Endothelial cell (in vitro differentiated cells): ENCODE results near the gene GNA12. TPM values are rescaled to one million over a fixed set of nuclear protein-coding genes. Genes with fewer than 3 reads are reported as not detected.
"Not testable (repeated sequence)": the region's sequence is repeated elsewhere in the genome, so short reads cannot be mapped to it uniquely, and the experiment has no call there.

Experiments used
- DNase-seq: peaks from one replicate; pipeline ENCODE4 v3.0.0; 2021; ENCODE audit warnings: low spot score
- H3K27ac Mint-ChIP-seq: one replicate; pipeline ENCODE4 v1.8.0; 2021; ENCODE audit warnings: mixed read lengths, inconsistent platforms; ENCODE audit not compliant: unreplicated experiment
- H3K27me3 Mint-ChIP-seq: one replicate; pipeline ENCODE4 v1.8.0; 2021; ENCODE audit warnings: mild to moderate bottlenecking, moderate library complexity, mixed read lengths, inconsistent platforms; ENCODE audit not compliant: unreplicated experiment
- H3K36me3 Mint-ChIP-seq: one replicate; pipeline ENCODE4 v1.8.0; 2021; ENCODE audit warnings: mild to moderate bottlenecking, low read depth, mixed read lengths, inconsistent platforms; ENCODE audit not compliant: unreplicated experiment
- H3K4me1 Mint-ChIP-seq: one replicate; pipeline ENCODE4 v1.8.0; 2021; ENCODE audit warnings: mild to moderate bottlenecking, mixed read lengths, inconsistent platforms; ENCODE audit not compliant: unreplicated experiment
- H3K4me3 Mint-ChIP-seq: one replicate; pipeline ENCODE4 v1.8.0; 2021; ENCODE audit warnings: mild to moderate bottlenecking, mixed read lengths, inconsistent platforms; ENCODE audit not compliant: unreplicated experiment
- H3K9me3 Mint-ChIP-seq: one replicate; pipeline ENCODE4 v1.8.0; 2021; ENCODE audit warnings: mixed read lengths, inconsistent platforms; ENCODE audit not compliant: unreplicated experiment
- total RNA-seq: library from RNA; stranded (reverse); fragmentation: NEBNext Ultra II Directional; extraction: Animal tissue kit (Norgen Biotek cat#: 25700); gene quantifications from one replicate; pipeline ENCODE4 v1.2.1, GENCODE V29; 2021; ENCODE audit not compliant: unreplicated experiment
- TF ChIP-seq, protein P1 (sequence below): fragments of 200-600 bp; sonication (generic); IDR thresholded peaks from one replicate; pipeline ENCODE4 v1.5.0; 2021; ENCODE audit warnings: antibody characterized with exemption; ENCODE audit not compliant: unreplicated experiment

GNA12 gene
- total RNA-seq, 1 donor from 2014 or later: 105 TPM

- Mint-ChIP-seq H3K27me3 (peaks cover 7% of the 10 kb centered on the region), H3K27ac (no peak overlapping the region), H3K9me3 (no peaks in the 10 kb centered on the region), H3K36me3 (peaks cover 4% of the 10 kb centered on the region), H3K4me1 (no peaks in the 10 kb centered on the region), H3K4me3 (no peak overlapping the region)
- peak; percentile 85 for DNase-seq
- TF ChIP-seq, protein P1, sequence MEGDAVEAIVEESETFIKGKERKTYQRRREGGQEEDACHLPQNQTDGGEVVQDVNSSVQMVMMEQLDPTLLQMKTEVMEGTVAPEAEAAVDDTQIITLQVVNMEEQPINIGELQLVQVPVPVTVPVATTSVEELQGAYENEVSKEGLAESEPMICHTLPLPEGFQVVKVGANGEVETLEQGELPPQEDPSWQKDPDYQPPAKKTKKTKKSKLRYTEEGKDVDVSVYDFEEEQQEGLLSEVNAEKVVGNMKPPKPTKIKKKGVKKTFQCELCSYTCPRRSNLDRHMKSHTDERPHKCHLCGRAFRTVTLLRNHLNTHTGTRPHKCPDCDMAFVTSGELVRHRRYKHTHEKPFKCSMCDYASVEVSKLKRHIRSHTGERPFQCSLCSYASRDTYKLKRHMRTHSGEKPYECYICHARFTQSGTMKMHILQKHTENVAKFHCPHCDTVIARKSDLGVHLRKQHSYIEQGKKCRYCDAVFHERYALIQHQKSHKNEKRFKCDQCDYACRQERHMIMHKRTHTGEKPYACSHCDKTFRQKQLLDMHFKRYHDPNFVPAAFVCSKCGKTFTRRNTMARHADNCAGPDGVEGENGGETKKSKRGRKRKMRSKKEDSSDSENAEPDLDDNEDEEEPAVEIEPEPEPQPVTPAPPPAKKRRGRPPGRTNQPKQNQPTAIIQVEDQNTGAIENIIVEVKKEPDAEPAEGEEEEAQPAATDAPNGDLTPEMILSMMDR: peak; percentile 71
Measured at GRCh38 chr7:2680792-2681490, 163.2 kb downstream of the GNA12 start.

DNA sequence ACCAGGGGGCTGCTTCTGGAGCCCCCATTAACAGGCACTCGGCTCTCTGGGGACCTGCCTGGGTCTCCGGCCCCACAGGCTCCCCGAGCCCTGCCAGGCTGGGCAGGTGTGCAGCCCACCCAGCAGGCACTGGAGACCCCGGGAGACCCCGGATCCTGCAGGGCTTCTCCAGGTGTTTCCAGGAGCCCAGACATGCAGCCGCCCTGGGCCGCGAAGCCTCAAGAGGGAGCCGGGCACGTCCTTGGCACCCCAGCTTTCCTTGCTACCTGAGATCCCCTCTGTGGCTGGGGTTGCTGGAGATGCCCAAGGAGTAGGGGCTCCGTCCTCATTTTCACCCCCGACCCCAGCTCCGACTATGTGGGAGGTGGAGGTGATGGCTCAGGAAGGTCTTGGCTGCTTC, 163.9 kb downstream of the GNA12 start:
- no peak for DNase-seq
- no peaks in the 10 kb centered on the region for H3K4me1 Mint-ChIP-seq
- peaks cover 4% of the 10 kb centered on the region for H3K36me3 Mint-ChIP-seq
- TF ChIP-seq, protein P1: no peak
- no peak overlapping the region for H3K27ac Mint-ChIP-seq
- no peak overlapping the region for H3K4me3 Mint-ChIP-seq
- H3K9me3 Mint-ChIP-seq: no peaks in the 10 kb centered on the region
- H3K27me3 Mint-ChIP-seq: peaks cover 7% of the 10 kb centered on the region

DNA sequence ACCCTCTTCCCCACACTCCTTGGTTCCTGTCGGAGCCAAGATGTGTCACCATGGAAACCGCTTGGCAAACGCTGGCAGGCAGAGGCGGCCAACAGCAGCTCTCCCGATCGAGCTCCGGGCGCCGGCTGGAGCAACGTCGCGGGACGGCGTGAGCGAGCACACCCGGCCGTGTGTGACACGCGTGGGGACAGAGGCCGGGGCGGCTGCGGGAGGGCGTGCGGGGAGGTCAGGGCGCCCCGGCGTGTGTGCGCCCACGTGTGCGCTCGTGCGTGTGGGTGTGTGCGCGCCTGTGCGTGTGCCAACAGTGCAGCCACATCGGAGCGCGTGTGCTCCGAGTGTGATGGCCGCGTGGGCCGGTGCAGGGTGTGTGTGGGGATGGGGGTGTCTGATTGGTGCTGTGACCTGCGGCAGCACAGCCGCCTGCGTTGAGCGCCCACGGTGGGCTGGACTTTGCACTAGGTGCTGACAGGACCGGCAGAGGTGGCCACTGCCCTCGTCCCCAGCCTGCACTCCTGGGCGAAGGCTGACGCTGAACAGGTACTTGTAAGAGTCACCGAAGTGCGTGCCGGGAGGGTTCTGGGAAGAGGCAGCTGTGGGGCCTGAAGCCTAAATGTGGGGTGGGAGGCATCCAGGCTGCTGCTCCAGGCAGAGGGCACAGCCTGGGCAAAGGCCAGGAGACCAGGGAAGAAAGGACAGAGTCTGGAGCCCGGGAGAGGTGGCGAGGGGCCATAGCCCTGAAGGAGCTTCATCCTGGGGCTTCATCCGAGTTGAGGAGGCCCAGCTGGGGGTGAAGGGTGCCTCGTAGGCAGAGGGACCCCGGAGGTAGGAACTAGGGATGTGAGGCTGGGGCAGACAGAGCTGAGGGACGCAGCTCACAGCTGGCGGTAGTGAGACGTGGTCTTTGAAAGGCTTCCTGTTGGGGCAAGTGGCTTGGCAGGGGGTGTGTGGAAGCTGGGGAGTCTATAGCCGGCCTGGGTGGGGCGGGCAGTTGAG, 164.7 kb downstream of the GNA12 start:
- not testable (repeated sequence) for H3K36me3 Mint-ChIP-seq, H3K27ac Mint-ChIP-seq, DNase-seq, H3K27me3 Mint-ChIP-seq, H3K4me1 Mint-ChIP-seq, H3K4me3 Mint-ChIP-seq, H3K9me3 Mint-ChIP-seq

DNA sequence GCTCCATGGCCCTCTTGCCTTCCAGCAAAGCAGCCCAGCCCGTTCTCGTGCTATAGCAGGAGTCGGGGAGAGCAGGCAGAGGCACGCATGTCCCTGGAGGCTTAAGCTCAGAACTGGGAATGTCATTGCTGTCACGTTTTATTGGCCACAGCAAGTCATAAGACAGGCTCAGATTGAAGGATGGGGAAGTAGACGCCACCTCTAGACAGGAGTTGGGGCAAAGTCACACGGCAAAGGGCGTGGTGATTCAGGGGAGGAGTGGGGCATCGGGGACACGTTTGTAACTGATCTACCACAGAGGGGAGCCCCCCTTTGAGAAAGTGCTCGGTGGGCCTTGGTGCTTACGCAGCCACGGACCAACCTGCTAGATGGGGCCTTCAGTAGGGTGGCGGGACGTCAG, 165.7 kb downstream of the GNA12 start:
- DNase-seq, H3K4me3 Mint-ChIP-seq, H3K9me3 Mint-ChIP-seq, H3K4me1 Mint-ChIP-seq, H3K27me3 Mint-ChIP-seq, H3K36me3 Mint-ChIP-seq, H3K27ac Mint-ChIP-seq: not testable (repeated sequence)

Other genes starting within 250 kb of the GNA12 start
- gene TTYH3, start 212.3 kb downstream of the GNA12 start, total RNA-seq: 250 TPM
- 0.05 TPM for gene AMZ1, start 156.1 kb downstream of the GNA12 start, total RNA-seq
- 3.9 TPM for gene CARD11, start 199.6 kb upstream of the GNA12 start, total RNA-seq